WERI-Rb-1 (cell line): ENCODE results near the gene GJA3.
A peak's percentile ranks its signal among the peaks of the same experiment; 100 is the strongest.

Experiments used
- DNase-seq: peaks from one replicate; pipeline ENCODE4 v3.0.0-alpha.2; 2020
- H3K27ac ChIP-seq: fragments of 250-450 bp; sonication (Bioruptor Pico); 2 replicates; pipeline ENCODE4 v1.5.1; 2020; ENCODE audit warnings: mild to moderate bottlenecking, moderate library complexity
- H3K27me3 ChIP-seq: fragments of 250-450 bp; sonication (Bioruptor Pico); 2 replicates; pipeline ENCODE4 v1.5.1; 2021; ENCODE audit warnings: mild to moderate bottlenecking, low read depth, moderate library complexity; ENCODE audit not compliant: insufficient read depth, severe bottlenecking
- H3K36me3 ChIP-seq: fragments of 250-450 bp; sonication (Bioruptor Pico); 2 replicates; pipeline ENCODE4 v1.5.1; 2020; ENCODE audit warnings: mild to moderate bottlenecking, moderate library complexity
- H3K4me3 ChIP-seq: 2 replicates; pipeline ENCODE4 v1.5.1; 2011; ENCODE audit warnings: low read depth, mild to moderate bottlenecking, control low read depth, low read length
- H3K9me3 ChIP-seq: fragments of 250-450 bp; sonication (Bioruptor Pico); 2 replicates; pipeline ENCODE4 v1.5.1; 2021; ENCODE audit warnings: mild to moderate bottlenecking, moderate library complexity; ENCODE audit not compliant: severe bottlenecking
- TF ChIP-seq, protein P1 (sequence below): IDR thresholded peaks from 2 replicates; pipeline ENCODE4 v1.5.1; 2011; ENCODE audit warnings: low read depth, mild to moderate bottlenecking, control low read depth, inconsistent platforms, low read length

The GJA3 gene

DNA sequence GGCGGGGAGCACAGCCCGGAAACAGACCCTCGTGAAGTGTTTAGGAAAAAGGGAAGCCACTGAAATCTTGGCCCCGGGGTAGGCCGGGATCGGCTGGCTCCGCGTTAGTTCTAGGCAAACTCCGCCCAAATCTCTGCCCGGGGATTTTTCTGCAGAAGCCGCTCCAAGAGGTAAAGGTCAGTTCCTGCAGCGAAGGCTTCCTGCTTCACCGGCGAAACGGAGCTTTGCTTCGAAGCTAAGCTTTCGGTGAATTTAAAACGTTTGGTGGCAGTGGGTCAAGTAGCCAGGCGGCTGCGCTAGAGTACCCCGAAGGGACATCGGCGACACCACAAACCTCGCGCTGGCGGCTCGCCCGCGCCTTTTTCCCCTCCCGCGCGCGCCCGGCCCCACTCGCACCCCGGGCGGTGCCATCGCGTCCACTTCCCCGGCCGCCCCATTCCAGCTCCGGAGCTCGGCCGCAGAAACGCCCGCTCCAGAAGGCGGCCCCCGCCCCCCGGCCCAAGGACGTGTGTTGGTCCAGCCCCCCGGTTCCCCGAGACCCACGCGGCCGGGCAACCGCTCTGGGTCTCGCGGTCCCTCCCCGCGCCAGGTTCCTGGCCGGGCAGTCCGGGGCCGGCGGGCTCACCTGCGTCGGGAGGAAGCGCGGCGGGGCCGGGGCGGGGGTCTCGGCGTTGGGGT, 31.4 kb upstream of the GJA3 start:
- DNase-seq: no peak
- TF ChIP-seq, protein P1, sequence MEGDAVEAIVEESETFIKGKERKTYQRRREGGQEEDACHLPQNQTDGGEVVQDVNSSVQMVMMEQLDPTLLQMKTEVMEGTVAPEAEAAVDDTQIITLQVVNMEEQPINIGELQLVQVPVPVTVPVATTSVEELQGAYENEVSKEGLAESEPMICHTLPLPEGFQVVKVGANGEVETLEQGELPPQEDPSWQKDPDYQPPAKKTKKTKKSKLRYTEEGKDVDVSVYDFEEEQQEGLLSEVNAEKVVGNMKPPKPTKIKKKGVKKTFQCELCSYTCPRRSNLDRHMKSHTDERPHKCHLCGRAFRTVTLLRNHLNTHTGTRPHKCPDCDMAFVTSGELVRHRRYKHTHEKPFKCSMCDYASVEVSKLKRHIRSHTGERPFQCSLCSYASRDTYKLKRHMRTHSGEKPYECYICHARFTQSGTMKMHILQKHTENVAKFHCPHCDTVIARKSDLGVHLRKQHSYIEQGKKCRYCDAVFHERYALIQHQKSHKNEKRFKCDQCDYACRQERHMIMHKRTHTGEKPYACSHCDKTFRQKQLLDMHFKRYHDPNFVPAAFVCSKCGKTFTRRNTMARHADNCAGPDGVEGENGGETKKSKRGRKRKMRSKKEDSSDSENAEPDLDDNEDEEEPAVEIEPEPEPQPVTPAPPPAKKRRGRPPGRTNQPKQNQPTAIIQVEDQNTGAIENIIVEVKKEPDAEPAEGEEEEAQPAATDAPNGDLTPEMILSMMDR: no peak
- peak overlapping the region; percentile 27 for H3K4me3 ChIP-seq
- H3K27me3 ChIP-seq: peaks cover 98% of the 10 kb centered on the region
- H3K27ac ChIP-seq: no peak overlapping the region
- H3K36me3 ChIP-seq: no peaks in the 10 kb centered on the region
- peaks cover 11% of the 10 kb centered on the region for H3K9me3 ChIP-seq

DNA sequence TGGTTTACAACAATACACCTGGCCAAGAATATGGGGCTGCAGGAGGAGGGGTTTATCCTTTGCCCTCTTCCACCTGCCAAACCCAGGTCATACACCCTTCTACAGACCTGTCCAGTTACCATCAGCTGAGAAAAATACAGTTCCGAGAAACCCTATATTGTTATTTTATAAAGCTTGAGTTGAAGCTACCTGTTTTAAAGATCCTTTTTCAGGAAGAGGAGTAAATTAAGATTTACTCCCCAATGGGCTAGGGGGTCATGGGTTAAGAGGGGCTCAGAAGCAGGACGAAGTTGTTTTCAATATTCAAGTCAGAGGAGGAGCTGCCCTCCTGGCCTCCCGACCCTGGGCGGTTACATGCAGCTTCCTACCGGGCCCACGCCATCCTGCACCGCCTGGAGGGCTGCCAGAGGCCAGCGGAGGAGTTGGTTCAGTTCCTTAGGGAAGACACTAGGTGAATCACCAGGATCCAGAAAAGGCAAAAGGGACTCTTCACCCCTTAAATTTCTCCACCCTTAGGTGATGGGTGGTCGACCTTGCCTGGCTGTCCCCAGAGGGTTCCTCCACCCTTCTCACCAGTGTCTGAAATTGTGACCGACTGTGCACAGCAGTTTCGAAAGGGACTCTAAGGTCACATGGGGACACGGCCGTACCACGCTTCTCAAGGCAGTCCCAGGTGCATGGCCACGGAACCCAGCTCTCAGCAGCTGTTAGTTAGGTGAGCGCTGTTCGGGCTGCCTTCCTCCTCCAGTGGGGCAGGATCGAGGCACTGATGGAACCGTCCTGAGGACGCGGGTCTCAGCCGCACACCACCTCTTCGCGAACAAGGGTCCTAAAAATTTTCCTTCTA, 30.7 kb upstream of the GJA3 start:
- TF ChIP-seq, protein P1: no peak
- DNase-seq: no peak
- H3K36me3 ChIP-seq: no peaks in the 10 kb centered on the region
- H3K4me3 ChIP-seq: no peak overlapping the region
- H3K27ac ChIP-seq: no peak overlapping the region
- peaks cover 98% of the 10 kb centered on the region for H3K27me3 ChIP-seq
- H3K9me3 ChIP-seq: peaks cover 11% of the 10 kb centered on the region

DNA sequence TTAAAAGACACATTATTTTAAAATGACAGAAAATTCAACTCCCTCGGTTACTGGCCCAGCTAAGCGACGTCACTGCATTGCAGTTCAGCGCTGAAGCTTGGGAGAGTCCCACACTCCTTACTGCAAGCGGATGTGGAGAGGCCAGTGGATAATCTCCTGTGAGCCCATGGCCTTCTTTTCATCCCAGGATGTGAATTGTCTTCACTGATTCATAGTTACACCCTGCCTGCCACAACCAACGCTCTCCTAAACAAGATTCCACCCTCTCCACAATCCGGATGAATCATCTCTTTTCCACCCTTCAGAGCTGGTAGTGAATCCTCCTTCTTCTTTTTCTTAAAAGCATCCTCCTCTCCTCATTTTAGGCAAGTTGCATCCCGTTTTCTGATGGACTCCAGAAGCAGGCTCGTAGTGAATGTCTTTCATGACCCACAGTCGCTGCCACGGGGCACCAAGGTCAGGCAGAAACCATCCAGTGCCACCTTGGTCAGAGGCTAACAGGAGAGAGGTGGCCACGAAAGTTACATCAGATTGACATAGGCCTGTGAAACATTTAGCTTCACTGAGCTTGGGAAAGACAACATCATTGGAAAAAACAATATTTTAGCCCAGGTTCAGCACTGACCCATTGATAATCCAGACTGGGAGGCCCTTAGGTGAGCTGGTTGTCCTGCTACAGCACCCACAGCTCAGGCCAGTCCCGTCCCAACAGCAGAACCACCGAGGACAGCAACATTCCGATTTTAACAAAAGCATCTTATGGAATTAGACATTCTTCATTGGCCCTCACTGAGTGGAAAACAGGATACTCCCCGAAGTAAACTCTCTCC, 29.8 kb upstream of the GJA3 start:
- Histone ChIP-seq H3K9me3 (peaks cover 11% of the 10 kb centered on the region), H3K4me3 (no peak overlapping the region), H3K36me3 (no peaks in the 10 kb centered on the region), H3K27ac (no peak overlapping the region), H3K27me3 (peaks cover 98% of the 10 kb centered on the region)
- no peak for DNase-seq
- TF ChIP-seq, protein P1: no peak

DNA sequence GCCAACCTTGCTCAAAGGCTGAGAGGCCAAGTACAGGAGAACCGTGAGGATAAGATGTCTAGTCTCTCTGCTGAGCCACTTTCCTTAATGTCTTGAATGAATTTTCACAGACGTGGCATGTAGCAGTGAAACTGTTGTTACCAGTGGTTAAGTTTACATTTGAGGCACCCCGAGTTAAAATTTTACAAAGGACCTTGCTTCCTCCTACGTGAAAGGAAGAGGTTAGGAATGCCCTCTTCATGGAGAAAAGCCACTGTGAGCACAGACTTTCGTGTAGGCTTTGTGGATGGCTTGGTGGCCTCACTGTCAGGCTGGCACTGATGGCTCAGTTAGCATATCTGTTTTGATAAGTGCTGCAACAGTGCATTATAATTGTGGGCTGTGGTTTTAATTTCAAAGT, 29.2 kb upstream of the GJA3 start:
- Histone ChIP-seq H3K9me3 (peaks cover 11% of the 10 kb centered on the region), H3K36me3 (no peaks in the 10 kb centered on the region), H3K4me3 (no peak overlapping the region), H3K27me3 (peaks cover 98% of the 10 kb centered on the region), H3K27ac (no peak overlapping the region)
- TF ChIP-seq, protein P1: no peak
- DNase-seq: no peak

DNA sequence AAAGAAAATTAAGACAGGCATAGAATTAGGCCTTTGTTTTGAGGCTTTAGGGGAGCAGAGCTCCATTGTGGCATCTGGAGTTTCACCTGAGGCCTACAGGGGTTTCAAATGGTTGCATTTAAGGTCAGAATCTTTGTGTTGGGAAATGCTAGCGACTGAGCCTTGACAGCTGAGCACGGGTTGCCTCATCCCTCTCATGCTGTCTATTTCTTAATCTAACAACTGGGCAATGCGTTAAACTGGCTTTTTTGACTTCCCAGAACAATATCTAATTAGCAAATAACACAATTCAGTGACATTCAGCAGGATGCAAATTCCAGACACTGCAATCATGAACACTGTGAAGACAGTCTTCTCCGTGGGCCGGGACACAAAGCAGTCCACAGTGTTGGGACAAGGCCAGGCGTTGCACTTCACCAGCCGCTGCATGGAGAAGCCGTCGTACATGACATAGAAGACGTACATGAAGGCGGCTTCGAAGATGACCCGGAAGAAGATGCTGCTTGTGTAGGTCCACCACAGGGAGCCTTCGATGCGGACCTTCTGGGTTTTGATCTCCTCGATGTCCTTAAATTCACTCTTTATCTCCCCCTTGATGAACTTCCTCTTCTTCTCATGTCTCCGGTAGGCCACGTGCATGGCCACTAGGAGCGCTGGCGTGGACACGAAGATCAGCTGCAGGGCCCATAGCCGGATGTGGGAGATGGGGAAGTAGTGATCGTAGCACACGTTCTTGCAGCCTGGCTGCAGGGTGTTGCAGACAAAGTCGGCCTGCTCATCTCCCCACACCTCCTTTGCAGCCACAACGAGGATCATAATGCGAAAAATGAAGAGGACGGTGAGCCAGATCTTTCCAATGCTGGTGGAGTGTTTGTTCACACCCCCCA, 28.1 kb upstream of the GJA3 start:
- Histone ChIP-seq H3K27me3 (peaks cover 98% of the 10 kb centered on the region), H3K4me3 (no peak overlapping the region), H3K9me3 (peaks cover 11% of the 10 kb centered on the region), H3K27ac (no peak overlapping the region), H3K36me3 (no peaks in the 10 kb centered on the region)
- peak; percentile 53 for DNase-seq
- TF ChIP-seq, protein P1: peak; percentile 53
